ENCODE results near the gene CGREF1. TPM values are rescaled to one million over a fixed set of nuclear protein-coding genes. Genes with fewer than 3 reads are reported as not detected.
"Not testable (repeated sequence)": the region's sequence is repeated elsewhere in the genome, so short reads cannot be mapped to it uniquely, and the experiment has no call there.

The CGREF1 gene
- total RNA-seq, 1 experiment from 2014 or later: 2.1 TPM

DNA sequence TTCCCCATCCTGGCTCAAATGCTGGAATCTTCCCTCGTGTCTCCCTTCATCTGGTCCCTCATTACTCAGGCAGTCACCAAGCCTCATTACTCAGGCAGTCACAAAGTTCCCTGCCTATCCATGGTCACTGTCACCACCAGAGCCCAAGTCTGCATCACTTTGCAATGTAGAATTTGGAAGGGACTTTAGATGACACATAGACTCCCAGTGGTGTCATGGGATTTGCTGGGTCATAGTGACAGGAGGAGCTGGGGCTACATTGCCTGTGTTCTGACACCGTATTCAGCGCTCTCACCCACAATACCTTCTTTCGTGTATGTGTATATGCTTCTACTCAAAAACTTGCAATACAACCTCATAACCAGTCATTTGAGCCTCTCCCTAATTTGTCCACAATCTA, 42.6 kb downstream of the CGREF1 start:
- H3K4me3 Mint-ChIP-seq: no peak overlapping the region
- H2AFZ ChIP-seq (ENCODE audit: low read length): no peak overlapping the region

DNA sequence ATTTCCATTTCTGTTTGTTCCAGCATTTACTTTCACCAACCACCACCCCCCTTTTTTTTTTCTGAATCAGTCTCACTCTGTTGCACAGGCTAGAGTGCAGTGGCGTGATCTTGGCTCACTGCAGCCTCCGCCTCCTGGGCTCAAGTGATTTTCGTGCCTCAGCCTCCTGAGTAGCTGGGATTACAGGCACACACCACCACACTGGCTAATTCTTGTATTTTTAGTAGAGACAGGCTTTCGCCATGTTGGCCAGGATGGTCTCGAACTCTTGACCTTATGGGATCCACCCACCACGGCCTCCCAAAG, 43.4 kb downstream of the CGREF1 start:
- not testable (repeated sequence) for H3K9ac ChIP-seq (ENCODE audit: extremely low read depth, insufficient read length, low read length); H3K27ac Mint-ChIP-seq; H3K4me1 ChIP-seq (ENCODE audit: insufficient read depth, low read length); H2BK15ac ChIP-seq (ENCODE audit: low read depth, low read length); DNase-seq; H3K18ac ChIP-seq (ENCODE audit: insufficient read length, low read depth, low read length); H3K4ac ChIP-seq (ENCODE audit: low read depth, low read length); H2BK20ac ChIP-seq (ENCODE audit: low read depth, low read length, poor library complexity, severe bottlenecking); H3K14ac ChIP-seq (ENCODE audit: insufficient read depth, low read length); H4K5ac ChIP-seq (ENCODE audit: insufficient read length, low read depth, low read length); H3K9me3 ChIP-seq (ENCODE audit: control insufficient read depth, low read depth, low read length); H3K56ac ChIP-seq (ENCODE audit: insufficient read length, low read depth, low read length); H3K4me2 ChIP-seq (ENCODE audit: insufficient read depth, insufficient read length, low read length); H3K23ac ChIP-seq (ENCODE audit: insufficient read length, low read depth, low read length); H3K79me1 ChIP-seq (ENCODE audit: insufficient read depth, low read depth, low read length, poor library complexity, severe bottlenecking); H4K8ac ChIP-seq (replicated peaks; ENCODE audit: insufficient read length, low read depth, low read length); H3K79me2 ChIP-seq (ENCODE audit: insufficient read depth, low read length); H3K27me3 ChIP-seq (ENCODE audit: insufficient read depth, low read length); H2BK120ac ChIP-seq (ENCODE audit: low read depth, low read length, poor library complexity, severe bottlenecking); H3K36me3 Mint-ChIP-seq (ENCODE audit: insufficient read depth in 1 of 3, low read depth in 3 of 3); H3K4me3 Mint-ChIP-seq; H2BK5ac ChIP-seq (ENCODE audit: insufficient read length, low read length); H2AK5ac ChIP-seq (ENCODE audit: insufficient read length, low read length); H2AFZ ChIP-seq (ENCODE audit: low read length); H4K20me1 ChIP-seq (ENCODE audit: control insufficient read depth, insufficient read depth, insufficient read length); H3T11ph ChIP-seq (ENCODE audit: low read length); H2BK12ac ChIP-seq (ENCODE audit: insufficient read length, low read depth, low read length); H3K27ac ChIP-seq (ENCODE audit: insufficient read length, low read depth, low read length); H4K91ac ChIP-seq (ENCODE audit: insufficient read length, low read depth, low read length); H3K9me3 Mint-ChIP-seq
- Mint-ChIP-seq H3K27me3 (ENCODE audit: low read depth) (peaks cover 20% of the 10 kb centered on the region), H3K4me1 (peaks cover 22 to 33% of the 10 kb centered on the region in 2 experiments)
- WGBS (ENCODE audit: extremely low coverage, insufficient read length, low lambda C conversion rate): no CpG with 5 or more reads among the region's 6 CpGs
- peaks cover 12% of the 10 kb centered on the region for H3K23me2 ChIP-seq (ENCODE audit: insufficient read length, low read depth, low read length, poor library complexity, severe bottlenecking)

More for the DNA sequence above, 42.6 kb downstream of the CGREF1 start:
- H3K79me2 ChIP-seq (ENCODE audit: insufficient read depth, low read length): no peaks in the 10 kb centered on the region
- no peak overlapping the region for H3K14ac ChIP-seq (ENCODE audit: insufficient read depth, low read length)
- no peaks in the 10 kb centered on the region for H3K4me1 ChIP-seq (ENCODE audit: insufficient read depth, low read length)
- H3K79me1 ChIP-seq (ENCODE audit: insufficient read depth, low read depth, low read length, poor library complexity, severe bottlenecking): no peaks in the 10 kb centered on the region
- Mint-ChIP-seq H3K27me3 (ENCODE audit: low read depth) (peaks cover 20% of the 10 kb centered on the region), H3K4me1 (peaks cover 19 to 35% of the 10 kb centered on the region in 2 experiments), H3K27ac (no peak overlapping the region), H3K9me3 (no peaks in the 10 kb centered on the region), H3K36me3 (ENCODE audit: insufficient read depth in 1 of 3, low read depth in 3 of 3) (no peaks in the 10 kb centered on the region)
- H4K5ac ChIP-seq (ENCODE audit: insufficient read length, low read depth, low read length): no peak overlapping the region
- H2BK120ac ChIP-seq (ENCODE audit: low read depth, low read length, poor library complexity, severe bottlenecking): no peak overlapping the region
- peaks cover 7% of the 10 kb centered on the region for H3K23me2 ChIP-seq (ENCODE audit: insufficient read length, low read depth, low read length, poor library complexity, severe bottlenecking)
- H2AK5ac ChIP-seq (ENCODE audit: insufficient read length, low read length): no peak overlapping the region
- H4K8ac ChIP-seq (replicated peaks; ENCODE audit: insufficient read length, low read depth, low read length): no peak overlapping the region
- H3K27ac ChIP-seq (ENCODE audit: insufficient read length, low read depth, low read length): no peak overlapping the region
- no peak overlapping the region for H3K56ac ChIP-seq (ENCODE audit: insufficient read length, low read depth, low read length)
- no peak overlapping the region for H3K9ac ChIP-seq (ENCODE audit: extremely low read depth, insufficient read length, low read length)
- H2BK5ac ChIP-seq (ENCODE audit: insufficient read length, low read length): no peak overlapping the region
- no peak overlapping the region for H4K91ac ChIP-seq (ENCODE audit: insufficient read length, low read depth, low read length)
- DNase-seq: no peak
- no peak overlapping the region for H2BK20ac ChIP-seq (ENCODE audit: low read depth, low read length, poor library complexity, severe bottlenecking)
- no peak overlapping the region for H3K23ac ChIP-seq (ENCODE audit: insufficient read length, low read depth, low read length)
- no peaks in the 10 kb centered on the region for H3K9me3 ChIP-seq (ENCODE audit: control insufficient read depth, low read depth, low read length)
- WGBS (ENCODE audit: extremely low coverage, insufficient read length, low lambda C conversion rate): no CpG with 5 or more reads among the region's 4 CpGs
- no peak overlapping the region for H2BK15ac ChIP-seq (ENCODE audit: low read depth, low read length)
- no peak overlapping the region for H3K4ac ChIP-seq (ENCODE audit: low read depth, low read length)
- H4K20me1 ChIP-seq (ENCODE audit: control insufficient read depth, insufficient read depth, insufficient read length): no peaks in the 10 kb centered on the region
- no peaks in the 10 kb centered on the region for H3K27me3 ChIP-seq (ENCODE audit: insufficient read depth, low read length)
- no peak overlapping the region for H3T11ph ChIP-seq (ENCODE audit: low read length)
- no peak overlapping the region for H3K18ac ChIP-seq (ENCODE audit: insufficient read length, low read depth, low read length)
- H3K4me2 ChIP-seq (ENCODE audit: insufficient read depth, insufficient read length, low read length): no peak overlapping the region
- TF ChIP-seq CTCF (conservative IDR thresholded peaks at IDR 0.05): no peak
- H2BK12ac ChIP-seq (ENCODE audit: insufficient read length, low read depth, low read length): no peak overlapping the region

Measured in H9 (cell line).